Glutamatergic neuron (in vitro differentiated cells): ENCODE results near the gene RFX7. TPM values are rescaled to one million over a fixed set of nuclear protein-coding genes. Genes with fewer than 3 reads are reported as not detected.
"Not testable (repeated sequence)": the region's sequence is repeated elsewhere in the genome, so short reads cannot be mapped to it uniquely, and the experiment has no call there.

Experiments used
- DNase-seq: peaks from one replicate; pipeline ENCODE4 v3.0.0; 2022
- H3K27ac Mint-ChIP-seq: one replicate; pipeline ENCODE4 v1.8.0; 2020; ENCODE audit warnings: mild to moderate bottlenecking, mixed read lengths, inconsistent platforms; ENCODE audit not compliant: unreplicated experiment
- H3K27me3 Mint-ChIP-seq: one replicate; pipeline ENCODE4 v1.8.0; 2020; ENCODE audit warnings: mild to moderate bottlenecking, moderate library complexity, mixed read lengths, inconsistent platforms; ENCODE audit not compliant: unreplicated experiment
- H3K36me3 Mint-ChIP-seq: one replicate; pipeline ENCODE4 v1.8.0; 2020; ENCODE audit warnings: mild to moderate bottlenecking, mixed read lengths, inconsistent platforms; ENCODE audit not compliant: unreplicated experiment
- H3K4me1 Mint-ChIP-seq: one replicate; pipeline ENCODE4 v1.8.0; 2020; ENCODE audit warnings: mild to moderate bottlenecking, low read depth, mixed read lengths, inconsistent platforms; ENCODE audit not compliant: unreplicated experiment
- H3K4me3 Mint-ChIP-seq: one replicate; pipeline ENCODE4 v1.8.0; 2020; ENCODE audit warnings: mild to moderate bottlenecking, mixed read lengths, inconsistent platforms; ENCODE audit not compliant: unreplicated experiment
- H3K9me3 Mint-ChIP-seq: one replicate; pipeline ENCODE4 v1.8.0; 2020; ENCODE audit warnings: mild to moderate bottlenecking, moderate library complexity, mixed read lengths, inconsistent platforms; ENCODE audit not compliant: unreplicated experiment
- CTCF ChIP-seq: fragments of 200-600 bp; sonication (generic); IDR thresholded peaks from one replicate; pipeline ENCODE4 v1.5.0; 2021; ENCODE audit not compliant: partially characterized antibody, unreplicated experiment
- total RNA-seq: library from RNA; stranded (reverse); fragmentation: NEBNext Ultra II Directional; extraction: Animal tissue kit (Norgen Biotek cat#: 25700); gene quantifications from one replicate; pipeline ENCODE4 v1.2.1, GENCODE V29; 2021; ENCODE audit not compliant: unreplicated experiment

RFX7 gene
- total RNA-seq, 1 donor from 2014 or later, result 34.1 TPM

- peaks cover 19% of the 10 kb centered on the region for H3K36me3 Mint-ChIP-seq
- peaks cover 8% of the 10 kb centered on the region for H3K4me1 Mint-ChIP-seq
- no peak overlapping the region for H3K27ac Mint-ChIP-seq
- no peak overlapping the region for H3K4me3 Mint-ChIP-seq
- TF ChIP-seq CTCF, result no peak
- H3K27me3 Mint-ChIP-seq, result no peaks in the 10 kb centered on the region
- DNase-seq, result no peak
- H3K9me3 Mint-ChIP-seq, result peaks cover 1% of the 10 kb centered on the region
These were observed 35.5 kb downstream of the RFX7 start for GRCh38 chr15:56208185-56208584.

- Mint-ChIP-seq H3K4me1 (peaks cover 10% of the 10 kb centered on the region), H3K27me3 (no peaks in the 10 kb centered on the region), H3K36me3 (peaks cover 19% of the 10 kb centered on the region), H3K27ac (no peak overlapping the region), H3K9me3 (peaks cover 1% of the 10 kb centered on the region), H3K4me3 (no peak overlapping the region)
- TF ChIP-seq CTCF, result no peak
- no peak for DNase-seq
These were observed 36.0 kb downstream of the RFX7 start for GRCh38 chr15:56207711-56208110.

DNA sequence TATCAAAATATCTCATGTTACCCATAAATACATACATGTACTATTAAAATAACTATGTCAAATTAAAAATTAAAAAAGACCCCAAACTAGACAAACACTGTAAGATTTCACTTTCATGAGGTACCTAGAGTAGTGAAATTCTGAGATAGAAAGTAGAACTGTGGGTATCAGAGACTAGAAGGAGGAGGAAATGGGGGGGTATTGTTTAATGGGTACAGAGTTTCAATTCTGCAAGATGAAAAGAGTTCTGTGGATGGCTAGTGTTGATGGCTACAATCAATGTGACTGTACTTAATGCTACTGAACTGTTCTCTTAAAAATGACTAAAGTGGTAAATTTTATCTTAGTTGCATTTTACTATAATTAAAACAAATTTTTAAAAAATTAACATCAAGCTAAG is 36.6 kb downstream of the RFX7 start:
- Mint-ChIP-seq H3K27me3 (no peaks in the 10 kb centered on the region), H3K36me3 (peaks cover 16% of the 10 kb centered on the region), H3K9me3 (peaks cover 1% of the 10 kb centered on the region), H3K4me1 (peaks cover 10% of the 10 kb centered on the region), H3K4me3 (no peak overlapping the region), H3K27ac (no peak overlapping the region)
- no peak for TF ChIP-seq CTCF
- DNase-seq, result no peak

DNA sequence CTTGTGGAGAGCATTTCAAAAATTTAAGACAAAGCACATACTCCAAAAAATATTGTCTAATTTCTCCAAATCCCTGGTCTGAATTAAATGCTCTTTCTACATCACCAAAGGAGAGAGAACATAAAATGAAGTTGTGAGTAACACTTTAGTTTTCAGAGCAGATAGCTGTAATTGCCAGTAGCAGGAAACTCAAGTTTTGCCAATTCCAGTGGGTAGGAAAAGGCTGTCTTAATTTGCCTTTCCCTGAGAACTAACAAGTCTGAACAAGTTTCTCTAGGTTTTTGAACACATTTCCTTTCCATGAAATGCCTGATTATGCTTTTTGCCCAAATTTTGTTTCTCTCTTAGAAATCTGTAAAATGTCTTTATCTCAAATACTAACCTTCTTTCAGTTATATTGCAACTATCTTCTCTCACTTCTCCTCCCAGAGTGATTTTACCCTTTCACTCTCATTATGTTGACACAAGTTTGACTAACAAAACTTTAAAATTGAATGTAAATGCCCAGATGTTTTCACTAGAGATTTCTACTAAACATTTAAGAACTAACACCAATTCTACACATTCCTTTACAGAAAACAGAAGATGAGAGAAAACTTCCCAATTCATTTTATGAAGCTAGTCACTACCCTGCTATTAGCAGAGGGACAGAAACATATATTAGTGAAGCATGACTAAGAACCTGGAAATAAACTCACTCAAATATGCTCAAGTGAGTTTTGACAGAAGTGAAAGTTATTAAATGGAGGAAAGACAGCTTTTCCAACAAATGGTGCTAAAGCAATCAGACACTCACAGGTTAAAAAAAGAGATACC is 38.4 kb downstream of the RFX7 start:
- H3K27ac Mint-ChIP-seq, result no peak overlapping the region
- peaks cover 10% of the 10 kb centered on the region for H3K4me1 Mint-ChIP-seq
- DNase-seq, result no peak
- H3K4me3 Mint-ChIP-seq, result no peak overlapping the region
- TF ChIP-seq CTCF, result no peak
- no peaks in the 10 kb centered on the region for H3K27me3 Mint-ChIP-seq
- H3K36me3 Mint-ChIP-seq, result peaks cover 3% of the 10 kb centered on the region
- no peaks in the 10 kb centered on the region for H3K9me3 Mint-ChIP-seq

DNA sequence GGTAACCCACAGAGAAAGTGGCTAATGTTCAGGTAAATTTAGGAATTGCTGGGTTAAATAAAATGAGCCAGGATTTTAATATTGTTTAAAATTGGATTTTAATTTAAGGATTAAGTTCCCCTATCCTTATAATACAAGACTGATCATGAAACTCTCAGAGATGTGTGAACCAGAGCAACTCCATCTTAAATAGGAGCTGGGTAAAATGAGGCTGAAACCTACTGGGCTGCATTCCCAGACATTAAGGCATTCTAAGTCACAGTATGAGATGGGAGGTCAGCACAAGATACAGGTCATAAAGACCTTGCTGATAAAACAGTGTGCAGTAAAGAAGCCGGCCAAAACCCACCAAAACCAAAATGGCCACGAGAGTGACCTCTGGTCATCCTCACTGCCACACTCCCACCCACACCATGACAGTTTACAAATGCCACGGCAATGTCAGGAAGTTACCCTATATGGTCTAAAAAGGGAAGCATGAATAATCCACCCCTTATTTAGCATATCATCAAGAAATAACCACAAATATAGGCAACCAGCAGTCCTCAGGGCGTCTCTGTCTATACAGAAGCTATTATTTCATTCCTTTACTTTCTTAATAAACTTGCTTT is 40.3 kb downstream of the RFX7 start:
- not testable (repeated sequence) for H3K9me3 Mint-ChIP-seq, H3K27me3 Mint-ChIP-seq, H3K4me3 Mint-ChIP-seq, DNase-seq, H3K36me3 Mint-ChIP-seq, H3K4me1 Mint-ChIP-seq, H3K27ac Mint-ChIP-seq
